ENCODE results near the gene LAMA1. TPM values are rescaled to one million over a fixed set of nuclear protein-coding genes. Genes with fewer than 3 reads are reported as not detected.

The LAMA1 gene
- total RNA-seq, 1 experiment from 2014 or later = 116 TPM

DNA sequence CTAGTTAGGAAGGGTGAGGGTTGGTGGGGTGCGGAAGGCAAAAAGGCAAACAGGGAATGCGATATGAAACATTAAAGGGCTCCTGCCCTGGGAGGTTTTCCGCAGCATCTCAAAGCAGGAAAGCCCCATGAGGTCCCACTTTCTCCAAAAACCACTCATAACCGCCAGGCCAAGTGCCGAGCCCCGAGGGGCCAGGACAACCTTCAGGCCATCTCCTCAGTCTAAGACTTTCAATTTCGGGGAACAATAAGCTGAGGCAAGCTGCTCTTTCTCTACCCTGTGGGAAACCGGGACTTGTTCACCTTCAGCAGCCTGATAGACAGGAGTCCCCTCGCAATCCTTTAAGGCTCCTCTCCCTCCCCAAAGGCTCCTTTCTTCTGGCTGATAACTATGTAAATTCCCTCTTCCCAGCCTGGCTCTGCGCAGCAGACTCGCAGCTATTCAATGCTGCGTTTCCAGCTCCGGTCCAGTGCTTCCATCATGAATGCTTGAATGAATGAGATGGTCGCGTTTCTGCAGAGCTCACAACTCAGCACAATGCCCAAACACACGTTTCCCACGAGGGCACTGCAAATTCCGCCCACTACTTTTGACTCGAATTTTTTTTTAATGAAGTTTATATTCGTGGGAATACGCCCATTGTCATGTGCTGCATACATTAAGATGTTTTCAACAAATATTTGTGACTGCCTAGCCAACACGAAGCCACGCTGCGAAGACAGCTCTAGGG, 1.4 kb downstream of the LAMA1 start:
- DNase-seq (ENCODE audit: low read depth, low spot score) = peak; percentile 70
- in situ Hi-C loops (cut with HindIII; ENCODE audit: low pct_unique_long_range_greater_than_20kb, low sequenced_read_pairs) = no loop called here

DNA sequence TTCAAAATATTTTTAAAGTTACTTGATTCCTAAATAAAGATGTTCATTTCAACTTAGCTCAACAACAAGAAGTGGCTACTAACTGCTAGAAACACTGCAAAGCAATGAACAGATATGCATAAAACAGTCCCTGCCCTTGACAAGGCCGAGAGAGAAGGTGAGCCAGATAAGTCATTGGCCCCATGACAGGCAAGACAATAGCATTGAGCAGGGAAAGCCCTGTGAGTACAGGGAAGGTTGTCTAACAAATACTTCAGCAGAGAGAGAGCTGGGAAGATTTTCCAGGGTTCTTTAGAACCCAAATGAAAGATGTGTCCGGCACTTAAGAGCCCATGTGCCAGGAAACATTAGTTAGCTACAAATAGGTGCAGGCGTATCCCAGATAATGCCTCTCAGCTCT, 4.7 kb downstream of the LAMA1 start:
- DNase-seq (ENCODE audit: low read depth, low spot score) = no peak
- in situ Hi-C loops (cut with HindIII; ENCODE audit: low pct_unique_long_range_greater_than_20kb, low sequenced_read_pairs) = no loop called here

DNA sequence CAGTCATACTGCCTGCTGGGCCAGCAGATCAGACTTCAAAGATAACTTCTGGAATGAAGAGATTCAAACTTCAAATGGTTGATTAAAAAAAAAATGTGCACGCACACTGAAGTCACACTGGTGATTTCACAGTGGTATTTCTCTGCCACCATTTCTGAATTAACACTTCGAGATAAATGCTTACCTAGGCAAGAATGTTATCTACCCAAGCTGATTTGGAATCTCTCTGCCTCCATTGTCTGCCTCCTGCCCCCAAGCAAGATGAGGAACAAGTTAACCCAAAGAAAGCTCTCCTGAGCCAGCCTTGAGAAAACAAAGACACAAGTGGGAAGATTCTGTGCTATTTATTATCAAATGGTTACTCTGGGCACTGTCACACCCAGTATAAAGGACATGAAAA, 6.5 kb downstream of the LAMA1 start:
- in situ Hi-C loops (cut with HindIII; ENCODE audit: low pct_unique_long_range_greater_than_20kb, low sequenced_read_pairs) = no loop called here
- DNase-seq (ENCODE audit: low read depth, low spot score) = no peak

DNA sequence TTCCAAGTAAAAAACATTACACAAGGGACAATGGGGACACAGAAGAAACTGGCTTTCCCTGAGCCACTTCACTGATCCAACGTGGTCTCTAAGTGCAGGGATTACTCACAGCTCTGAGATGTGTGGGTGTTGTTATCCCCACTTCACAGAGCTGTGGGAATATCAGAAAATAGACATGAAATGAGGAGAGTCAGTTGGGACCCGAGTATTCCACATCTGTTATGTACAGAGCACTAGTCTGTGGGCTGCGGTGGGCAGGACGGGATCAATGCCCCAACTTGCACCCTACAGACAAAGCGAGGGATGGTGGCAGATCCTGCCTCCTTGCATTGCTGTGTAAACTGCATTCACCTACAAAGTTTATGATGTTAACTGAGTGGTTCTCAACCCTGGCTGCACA, 11.7 kb downstream of the LAMA1 start:
- in situ Hi-C loops (cut with HindIII; ENCODE audit: low pct_unique_long_range_greater_than_20kb, low sequenced_read_pairs) = no loop called here
- no peak for DNase-seq (ENCODE audit: low read depth, low spot score)

DNA sequence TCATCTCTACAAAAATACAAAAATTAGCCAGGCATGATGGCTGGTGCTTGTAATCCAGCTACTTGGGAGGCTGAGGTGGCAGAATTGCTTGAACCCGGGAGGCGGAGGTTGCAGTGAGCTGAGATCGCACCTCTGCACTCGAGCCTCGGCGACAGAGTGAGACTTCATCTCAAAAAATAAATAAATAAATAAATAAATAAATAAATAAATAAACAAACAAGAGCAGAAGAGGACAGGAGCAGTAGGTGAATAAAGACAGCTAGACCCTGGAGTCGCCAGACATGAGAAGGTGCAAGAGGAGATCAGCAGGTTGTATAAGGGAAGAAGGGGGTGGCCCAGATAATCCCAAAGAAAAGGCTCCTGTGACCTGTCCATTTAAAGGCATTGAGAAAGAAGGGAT, 12.3 kb downstream of the LAMA1 start:
- DNase-seq (ENCODE audit: low read depth, low spot score) = no peak
- in situ Hi-C loops (cut with HindIII; ENCODE audit: low pct_unique_long_range_greater_than_20kb, low sequenced_read_pairs) = no loop called here

DNA sequence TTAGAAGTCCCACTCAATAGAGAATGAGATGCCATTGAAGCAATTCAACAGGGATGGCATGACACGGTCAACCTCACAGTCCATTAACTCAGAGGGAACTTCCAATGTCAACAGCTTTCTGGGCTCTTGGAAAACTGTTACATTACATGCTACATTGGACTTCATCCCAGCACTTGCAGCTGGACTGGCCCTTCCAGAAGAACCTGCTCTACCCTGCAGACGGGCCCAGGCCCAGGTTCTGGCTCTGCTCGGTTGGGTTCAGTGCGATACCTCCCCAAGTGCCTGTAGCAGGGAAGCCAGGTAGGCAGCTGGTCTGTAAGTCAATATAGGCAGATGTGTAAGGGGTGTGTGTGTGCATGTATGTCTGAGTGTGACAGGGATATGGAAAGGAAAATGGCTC, 12.9 kb downstream of the LAMA1 start:
- in situ Hi-C loops (cut with HindIII; ENCODE audit: low pct_unique_long_range_greater_than_20kb, low sequenced_read_pairs) = no loop called here
- DNase-seq (ENCODE audit: low read depth, low spot score) = no peak

DNA sequence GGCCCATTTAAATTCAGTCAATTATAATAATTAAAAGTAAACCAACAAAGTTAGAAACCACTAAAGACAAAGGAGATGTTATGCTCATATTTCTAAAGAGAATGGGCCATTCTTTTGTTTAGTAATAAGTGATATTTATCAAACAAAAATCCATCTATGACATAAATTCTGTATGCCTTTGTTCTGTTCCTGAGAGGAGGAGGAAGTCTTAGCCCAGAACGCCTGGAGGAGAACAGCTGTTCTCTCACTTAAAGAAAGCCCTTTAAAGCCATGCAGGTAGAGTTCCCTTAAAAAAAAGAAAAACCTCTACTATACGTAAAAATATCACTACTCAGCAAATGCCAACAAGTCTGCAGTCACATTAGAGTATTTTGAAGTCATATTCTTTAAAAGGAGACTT, 15.5 kb downstream of the LAMA1 start:
- DNase-seq (ENCODE audit: low read depth, low spot score) = peak; percentile 89
- in situ Hi-C loops (cut with HindIII; ENCODE audit: low pct_unique_long_range_greater_than_20kb, low sequenced_read_pairs) = no loop called here

DNA sequence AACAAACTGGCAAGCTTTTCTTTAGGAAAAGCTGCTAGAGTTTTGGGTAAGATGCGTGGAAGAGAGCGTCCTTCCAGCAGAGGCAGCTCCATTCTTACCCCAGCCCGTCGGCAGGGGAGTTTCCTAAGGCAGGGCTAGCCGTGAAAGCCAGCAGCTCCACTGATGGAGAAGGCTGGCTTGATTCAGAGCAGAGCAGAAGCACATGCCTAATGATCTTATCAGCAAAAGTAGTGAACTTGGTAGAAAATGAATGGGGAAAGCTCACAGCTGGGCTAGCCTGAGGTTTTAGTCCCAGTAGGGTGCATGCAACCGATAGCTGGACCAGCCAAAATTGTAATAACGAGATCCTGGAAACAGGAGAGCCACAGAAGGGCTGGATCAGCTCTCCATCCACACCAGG, 20.8 kb downstream of the LAMA1 start:
- no peak for DNase-seq (ENCODE audit: low read depth, low spot score)
- in situ Hi-C loops (cut with HindIII; ENCODE audit: low pct_unique_long_range_greater_than_20kb, low sequenced_read_pairs) = no loop called here

DNA sequence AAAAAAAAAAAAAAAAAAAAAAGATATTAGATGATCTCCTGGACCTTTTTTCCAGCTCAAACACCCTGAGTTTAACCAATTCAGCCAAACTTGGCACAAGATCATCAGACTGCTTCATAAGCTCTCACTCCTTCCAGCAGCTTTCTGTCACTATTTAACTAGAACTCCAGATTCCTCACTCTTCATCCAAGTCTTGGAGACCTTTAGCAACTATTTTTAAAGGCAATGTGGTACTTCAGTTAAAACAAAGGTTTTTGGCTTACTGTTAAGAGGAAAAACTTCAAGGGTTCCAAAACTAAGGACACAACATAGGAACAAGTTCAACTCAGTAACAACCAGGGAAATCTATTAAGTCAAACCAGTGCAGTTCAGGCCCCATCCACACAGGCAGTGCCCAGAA, 23.2 kb downstream of the LAMA1 start:
- in situ Hi-C loops (cut with HindIII; ENCODE audit: low pct_unique_long_range_greater_than_20kb, low sequenced_read_pairs) = no loop called here

DNA sequence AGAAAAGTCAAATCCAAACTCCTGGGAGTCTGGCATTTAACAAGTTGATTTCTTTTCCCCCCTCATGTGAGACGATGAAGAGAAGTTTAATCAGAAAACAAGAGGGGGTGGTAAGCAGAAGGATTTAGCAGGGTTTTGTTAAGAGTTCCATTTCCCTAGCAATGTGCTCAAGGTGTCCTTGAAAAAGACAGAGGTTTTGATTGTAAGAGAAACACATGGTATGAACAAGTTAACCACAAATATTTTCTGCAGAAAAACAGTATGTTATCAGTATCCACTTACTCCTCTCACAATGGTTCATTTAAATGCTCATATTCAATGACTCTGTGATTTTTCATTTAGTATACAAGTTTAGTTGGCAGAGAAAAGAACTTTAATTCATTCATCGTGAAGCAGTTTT, 26.8 kb downstream of the LAMA1 start:
- DNase-seq (ENCODE audit: low read depth, low spot score) = peak; percentile 94
- in situ Hi-C loops (cut with HindIII; ENCODE audit: low pct_unique_long_range_greater_than_20kb, low sequenced_read_pairs) = no loop called here

More for the DNA sequence above, 23.2 kb downstream of the LAMA1 start:
- DNase-seq (ENCODE audit: low read depth, low spot score) = no peak

DNA sequence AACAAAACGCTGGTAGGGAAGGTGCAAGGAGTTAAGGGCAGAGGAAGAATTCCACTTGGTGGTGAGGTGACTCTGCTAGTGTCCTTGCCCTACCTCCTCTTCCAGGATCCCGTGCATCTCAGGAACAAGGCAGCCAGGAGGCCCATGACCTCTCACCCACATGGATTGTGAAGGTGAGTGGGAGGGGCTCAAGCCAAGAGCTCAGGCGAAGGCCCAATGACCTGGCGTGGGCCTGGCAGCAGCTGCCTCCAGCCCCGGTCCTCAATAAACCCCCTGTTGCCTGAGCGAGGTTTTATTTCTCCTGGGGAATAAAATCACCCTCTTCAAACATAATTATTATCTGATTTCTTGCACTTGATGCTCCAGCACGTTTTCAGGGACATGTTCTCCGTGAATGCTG, 28.2 kb downstream of the LAMA1 start:
- no peak for DNase-seq (ENCODE audit: low read depth, low spot score)
- in situ Hi-C loops (cut with HindIII; ENCODE audit: low pct_unique_long_range_greater_than_20kb, low sequenced_read_pairs) = no loop called here

DNA sequence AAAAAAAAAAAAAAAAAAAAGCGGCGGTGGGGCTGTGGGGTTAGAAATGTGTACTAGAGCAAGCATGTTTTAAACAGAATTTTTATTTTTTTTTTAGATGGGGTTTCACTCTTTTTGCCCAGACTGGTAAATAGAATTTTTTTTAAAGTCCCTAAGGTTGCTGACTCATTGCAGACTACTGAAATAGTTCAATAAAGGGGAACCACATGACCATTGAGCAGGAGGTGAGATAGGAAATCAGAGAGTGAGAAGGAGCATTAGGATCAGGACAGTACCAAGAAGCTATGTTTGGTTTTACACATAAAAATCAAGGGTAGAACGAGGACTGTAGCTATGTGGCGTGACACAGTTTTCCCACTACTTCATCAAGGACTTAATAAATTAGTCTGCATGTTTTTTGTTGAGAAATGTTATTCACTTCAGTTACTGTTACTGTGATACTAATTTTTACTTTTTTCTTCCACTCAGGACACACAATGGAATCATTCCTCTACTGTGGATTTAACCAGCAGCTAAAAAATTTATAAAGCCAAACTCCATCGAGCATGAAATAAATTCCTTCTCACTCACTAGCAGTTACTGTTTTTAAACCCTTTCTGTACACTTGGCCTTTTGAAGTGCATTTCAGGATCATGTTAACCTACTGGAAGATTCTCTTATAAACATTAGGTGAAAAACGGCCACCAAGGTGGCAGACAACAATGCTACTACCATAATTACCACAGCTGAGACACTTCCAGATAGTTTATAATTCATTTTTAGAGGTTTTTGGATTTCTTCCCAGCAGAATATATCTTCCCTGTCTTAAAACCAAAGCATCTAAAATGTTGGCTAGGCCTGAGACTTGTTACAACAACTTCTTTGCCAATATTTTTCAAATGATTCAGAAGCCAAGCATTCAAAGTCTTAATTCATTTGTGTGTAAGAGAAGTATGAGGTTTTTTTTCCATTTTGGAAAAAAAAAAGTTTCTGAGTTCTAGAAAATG, 33.2 kb downstream of the LAMA1 start:
- in situ Hi-C loops (cut with HindIII; ENCODE audit: low pct_unique_long_range_greater_than_20kb, low sequenced_read_pairs) = no loop called here
- DNase-seq (ENCODE audit: low read depth, low spot score) = peak; percentile 79

DNA sequence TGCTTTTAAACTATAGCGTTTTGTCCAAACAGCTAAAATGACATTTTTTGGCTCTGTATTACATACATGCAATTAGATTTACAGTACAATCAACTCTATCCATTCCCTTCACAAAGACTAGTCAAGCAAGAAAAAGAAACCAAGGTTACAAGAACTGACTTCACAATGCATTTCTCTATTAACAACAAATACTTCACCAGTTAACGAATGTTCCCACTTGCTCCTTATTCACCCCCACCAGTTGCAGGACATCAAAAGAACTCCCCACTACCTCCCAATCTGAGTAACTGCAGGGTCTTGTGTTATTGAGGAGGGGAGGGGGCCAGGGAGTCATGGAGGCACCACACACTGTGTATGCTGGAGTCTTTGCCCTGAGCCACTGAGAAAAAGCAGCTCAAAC, 34.9 kb downstream of the LAMA1 start:
- DNase-seq (ENCODE audit: low read depth, low spot score) = no peak
- in situ Hi-C loops (cut with HindIII; ENCODE audit: low pct_unique_long_range_greater_than_20kb, low sequenced_read_pairs) = no loop called here

DNA sequence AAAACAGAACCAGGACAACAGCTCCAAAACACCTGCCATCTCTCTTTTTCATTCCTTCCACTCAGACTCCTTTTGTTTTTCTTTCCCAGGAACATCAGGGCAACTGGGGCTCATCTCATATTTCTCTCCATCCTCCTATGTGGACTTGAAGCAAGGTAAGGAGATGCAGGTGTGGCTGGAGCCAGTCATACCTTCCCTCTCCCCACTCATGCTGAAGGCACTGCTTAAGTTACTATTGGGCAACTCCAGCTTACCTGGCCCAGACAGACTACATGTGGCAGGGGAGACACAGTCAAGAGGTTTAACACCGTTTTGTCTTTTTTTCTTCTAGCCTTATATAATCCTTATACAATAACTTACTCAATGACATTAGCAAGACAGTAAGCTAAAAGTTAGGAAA, 38.4 kb downstream of the LAMA1 start:
- DNase-seq (ENCODE audit: low read depth, low spot score) = no peak
- in situ Hi-C loops (cut with HindIII; ENCODE audit: low pct_unique_long_range_greater_than_20kb, low sequenced_read_pairs) = no loop called here

DNA sequence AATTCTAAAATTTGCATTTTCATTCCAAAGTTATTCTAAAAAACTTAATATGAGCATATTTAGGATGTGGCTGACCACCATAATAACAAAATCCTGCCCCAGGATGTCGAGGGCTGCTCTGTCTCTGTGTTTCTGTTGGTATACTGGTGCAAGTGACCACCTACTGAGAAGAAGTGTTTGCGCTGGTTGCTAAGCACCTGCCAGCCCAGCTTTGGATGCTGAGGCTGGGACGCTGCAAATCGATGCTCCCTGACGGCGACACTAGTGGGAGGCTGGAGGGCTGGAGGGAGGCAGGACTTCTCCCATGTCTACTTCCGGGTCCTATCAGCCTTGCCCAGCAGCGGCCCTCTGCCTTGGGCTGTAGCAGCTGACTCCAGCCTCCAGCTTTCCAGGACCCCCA, 45.0 kb downstream of the LAMA1 start:
- in situ Hi-C loops (cut with HindIII; ENCODE audit: low pct_unique_long_range_greater_than_20kb, low sequenced_read_pairs) = no loop called here

DNA sequence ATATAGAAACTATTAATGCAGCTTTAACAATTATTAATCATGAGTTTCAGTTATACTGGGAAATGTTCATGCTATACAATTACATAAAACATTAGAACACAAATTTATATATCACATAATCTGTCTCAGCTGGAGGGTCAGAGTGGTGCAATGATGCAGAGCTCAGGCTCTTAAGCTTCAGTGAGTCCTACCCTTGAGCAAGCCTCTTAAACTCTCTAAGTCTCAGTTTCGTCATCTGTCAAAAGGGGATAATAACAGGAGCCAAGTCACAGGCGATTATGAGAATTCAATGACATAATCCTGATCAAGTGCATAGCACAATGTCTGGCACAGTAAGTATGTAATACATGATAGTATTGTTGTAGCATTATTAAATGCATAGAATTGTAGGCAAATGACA, 46.0 kb downstream of the LAMA1 start:
- in situ Hi-C loops (cut with HindIII; ENCODE audit: low pct_unique_long_range_greater_than_20kb, low sequenced_read_pairs) = no loop called here
- DNase-seq (ENCODE audit: low read depth, low spot score) = no peak

More for the DNA sequence above, 45.0 kb downstream of the LAMA1 start:
- no peak for DNase-seq (ENCODE audit: low read depth, low spot score)

DNA sequence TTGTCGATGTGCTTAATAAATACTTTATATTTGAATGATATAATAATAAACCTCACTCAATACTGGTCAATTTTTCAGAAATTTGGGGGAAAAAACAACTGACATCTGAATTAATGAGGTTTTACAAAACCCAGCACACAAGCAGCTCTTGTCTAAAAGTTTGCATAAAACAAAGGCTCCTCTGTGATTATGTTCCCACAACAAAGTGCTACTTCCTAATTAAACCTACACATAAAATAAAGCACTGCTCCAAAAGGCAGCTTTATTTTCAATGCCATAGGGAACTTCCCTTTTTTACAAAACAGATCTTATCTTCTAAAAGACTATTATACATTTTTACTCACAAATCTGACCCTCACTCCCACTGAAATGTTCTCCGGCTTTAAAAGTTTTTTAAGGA, 47.1 kb downstream of the LAMA1 start:
- DNase-seq (ENCODE audit: low read depth, low spot score) = peak; percentile 63
- in situ Hi-C loops (cut with HindIII; ENCODE audit: low pct_unique_long_range_greater_than_20kb, low sequenced_read_pairs) = no loop called here

DNA sequence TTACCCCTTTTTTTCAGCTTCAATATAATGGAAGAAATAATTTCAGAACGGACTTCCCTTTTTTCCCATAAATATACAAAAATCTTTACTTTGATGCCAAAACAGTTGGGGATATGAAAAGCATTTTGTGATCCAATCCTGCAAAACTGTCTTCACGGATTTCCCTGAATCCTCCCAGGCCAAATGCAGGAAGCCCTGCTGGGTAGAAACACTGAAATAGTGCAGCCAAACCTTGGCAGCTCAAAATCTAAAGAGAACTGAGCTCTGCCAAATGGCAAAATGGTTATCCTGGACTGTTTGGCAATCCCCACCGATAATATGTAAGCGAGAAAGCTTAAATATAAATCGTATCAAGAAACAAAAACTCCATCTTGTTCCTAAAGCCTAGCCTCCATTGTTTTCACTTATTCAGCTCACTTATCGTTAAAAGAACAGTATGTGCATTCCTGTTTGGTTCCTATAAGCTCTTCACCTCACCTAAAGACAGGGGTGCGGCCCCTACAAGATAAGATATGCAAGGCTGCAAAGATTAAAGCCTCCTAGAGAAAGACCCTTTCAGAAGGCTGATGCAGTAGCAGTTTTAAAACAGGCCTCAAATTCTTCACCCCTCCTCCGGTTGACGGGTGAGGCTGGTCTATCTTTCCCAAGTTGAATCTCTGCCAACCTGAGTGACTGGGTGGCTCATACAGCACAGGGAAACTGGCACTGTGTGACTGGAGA, 48.6 kb downstream of the LAMA1 start:
- no peak for DNase-seq (ENCODE audit: low read depth, low spot score)
- in situ Hi-C loops (cut with HindIII; ENCODE audit: low pct_unique_long_range_greater_than_20kb, low sequenced_read_pairs) = no loop called here

All from SK-MEL-5 (cell line).